Measurements from ENCODE around the gene DNAJA1.

GRCh38 chr9:33022755-33023154 lies 2.3 kb upstream of the DNAJA1 start:
- TF ChIP-seq CTCF (IDR thresholded peaks at IDR 0.05) (no peak), POLR2A (IDR thresholded peaks at IDR 0.05) (no peak)
